Mesodermal cell (in vitro differentiated cells): ENCODE measurements around the gene CHAT.
"Not testable (repeated sequence)": the region's sequence is repeated elsewhere in the genome, so short reads cannot be mapped to it uniquely, and the experiment has no call there.

Experiments
- H3K27ac ChIP-seq: 2 replicates; pipeline ENCODE4 v1.7.0; 2013; ENCODE audit warnings: mild to moderate bottlenecking, low read depth, low read length, moderate library complexity; ENCODE audit not compliant: severe bottlenecking
- H3K36me3 ChIP-seq: 2 replicates; pipeline ENCODE4 v1.7.1; 2013; ENCODE audit warnings: mild to moderate bottlenecking, low read length, moderate library complexity; ENCODE audit not compliant: control insufficient read depth, insufficient read depth
- H3K4me1 ChIP-seq: one replicate; pipeline ENCODE4 v1.7.1; 2013; ENCODE audit warnings: mild to moderate bottlenecking, low read length; ENCODE audit not compliant: insufficient read depth, control insufficient read depth, poor library complexity, severe bottlenecking
- H3K4me3 ChIP-seq: 2 replicates; pipeline ENCODE4 v1.7.0; 2013; ENCODE audit warnings: low read length, control low read depth, mild to moderate bottlenecking; ENCODE audit not compliant: insufficient read depth, poor library complexity, severe bottlenecking; ENCODE audit errors: extremely low read depth
- H3K9me3 ChIP-seq: 2 replicates; pipeline ENCODE4 v1.7.1; 2013; ENCODE audit warnings: mild to moderate bottlenecking, low read length, moderate library complexity; ENCODE audit not compliant: control insufficient read depth
- WGBS, 2 experiments: methylation state at CpG; one replicate each; pipeline ENCODE4 v1.1.5; 2013; ENCODE audit warnings: missing lambda C conversion rate in 2 of 2; ENCODE audit not compliant: insufficient coverage in 2 of 2; 5-methylcytosine and 5-hydroxymethylcytosine counted together

CHAT gene

DNA sequence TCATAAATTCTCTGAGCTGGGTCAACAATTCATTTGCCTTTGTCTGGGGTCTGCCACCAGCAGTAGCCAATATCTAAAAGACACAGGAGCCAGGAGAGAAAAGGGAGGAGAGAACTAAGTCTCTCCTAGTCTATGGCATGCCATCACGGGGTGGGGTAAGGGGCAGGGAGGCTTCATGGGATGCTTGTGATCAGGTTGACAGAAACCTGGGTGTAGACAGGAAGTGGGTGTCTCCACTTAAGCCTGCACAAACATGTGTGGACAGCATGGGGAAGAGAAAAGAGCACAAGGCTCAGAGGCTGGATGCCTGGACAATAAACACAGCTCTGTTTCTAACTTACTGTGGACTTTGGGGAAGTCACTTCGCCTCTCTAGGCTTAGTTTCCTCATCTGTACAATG, 54.2 kb downstream of the CHAT start:
- Histone ChIP-seq H3K4me1 (no peaks in the 10 kb centered on the region), H3K4me3 (no peak overlapping the region), H3K9me3 (no peaks in the 10 kb centered on the region), H3K27ac (no peak overlapping the region), H3K36me3 (no peaks in the 10 kb centered on the region)
- 73% methylated on average over 1 of the region's 2 CpGs; no CpG with 5 or more reads in 1 of the 2 experiments for WGBS, 2 experiments

DNA sequence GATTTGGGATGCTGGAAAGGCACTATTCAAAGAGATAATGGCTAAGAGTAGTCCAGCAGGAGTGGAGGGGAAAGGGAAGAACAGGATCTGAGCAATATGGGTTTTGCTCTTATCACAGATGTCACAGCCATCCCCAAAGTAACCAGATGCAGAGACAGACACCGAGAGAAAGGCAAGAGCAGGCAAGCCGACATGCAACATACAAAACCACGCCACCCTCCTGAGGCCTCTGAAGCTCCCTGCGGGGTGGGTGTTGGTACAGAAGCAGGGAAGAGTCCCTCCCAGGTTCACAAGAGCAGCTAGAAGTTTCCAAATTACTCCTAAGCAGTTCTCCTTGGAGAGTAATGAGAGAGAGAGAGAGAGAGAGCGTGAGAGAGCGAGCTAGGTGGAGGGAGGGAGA, 54.8 kb downstream of the CHAT start:
- no peak overlapping the region for H3K4me3 ChIP-seq
- no peaks in the 10 kb centered on the region for H3K4me1 ChIP-seq
- H3K9me3 ChIP-seq: no peaks in the 10 kb centered on the region
- no peak overlapping the region for H3K27ac ChIP-seq
- WGBS, 2 experiments: 76 to 93% methylated on average over 4 to 5 of the region's 6 CpGs
- no peaks in the 10 kb centered on the region for H3K36me3 ChIP-seq

DNA sequence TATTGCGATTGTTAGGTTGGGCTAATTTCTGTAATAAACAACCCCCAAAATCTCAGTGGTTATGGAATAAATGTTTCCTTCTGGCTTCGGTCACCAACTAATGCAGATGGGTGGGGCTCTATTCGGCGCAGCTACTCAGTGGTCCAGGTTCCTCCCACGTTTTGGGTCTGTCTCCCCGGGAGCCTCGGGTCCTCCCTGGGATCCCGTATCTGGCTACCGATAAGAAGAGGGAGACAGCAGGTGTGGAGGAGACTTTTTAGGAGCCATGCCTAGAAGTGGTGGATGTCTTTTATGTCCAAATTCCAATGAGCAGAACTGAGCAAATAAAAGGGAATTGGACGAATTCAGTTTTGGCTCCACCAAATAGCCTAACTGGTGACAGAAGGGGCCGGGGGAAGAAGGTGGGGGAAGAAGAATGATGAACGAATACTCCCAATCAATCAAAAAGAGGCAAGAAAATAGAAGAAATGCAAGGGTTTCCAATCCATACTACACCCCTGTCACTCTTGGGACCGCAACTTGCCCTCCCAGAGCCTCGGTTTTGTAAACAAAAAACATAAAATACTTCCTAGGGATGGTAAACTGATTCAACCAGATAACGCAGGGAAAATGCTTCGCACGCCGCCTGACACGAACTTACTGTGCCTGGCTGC, 65.1 kb downstream of the CHAT start:
- Histone ChIP-seq H3K9me3 (no peaks in the 10 kb centered on the region), H3K27ac (no peak overlapping the region), H3K4me3 (peak overlapping the region; percentile 29), H3K4me1 (no peaks in the 10 kb centered on the region), H3K36me3 (no peaks in the 10 kb centered on the region)
- WGBS, 2 experiments: 33% methylated on average over 13 to 14 of the region's 19 CpGs

DNA sequence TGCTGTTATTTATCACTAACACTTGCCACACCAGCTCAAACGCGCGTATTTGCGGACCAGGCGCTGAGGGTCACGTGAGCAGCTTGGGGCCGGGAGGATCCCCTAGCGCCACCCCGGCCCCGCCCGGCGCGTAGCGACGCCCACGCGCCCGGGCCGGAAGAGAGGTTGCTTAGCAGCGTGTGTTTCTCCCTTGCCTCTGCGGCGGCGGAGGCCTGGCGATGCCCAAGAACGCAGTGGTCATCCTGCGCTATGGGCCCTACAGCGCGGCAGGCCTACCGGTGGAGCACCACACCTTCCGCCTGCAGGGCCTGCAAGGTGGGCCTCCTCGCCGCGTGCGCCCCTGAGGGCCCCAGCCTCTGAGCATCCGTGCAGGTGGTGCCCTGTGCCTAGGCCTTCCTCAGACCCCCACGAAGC, 65.7 kb downstream of the CHAT start, which contains the start of gene C10orf53:
Gene C10orf53 (plus strand): TSS at position 172 of the 414 bp plus-strand sequence. CDS start 47 bp downstream, at position 219.
- H3K36me3 ChIP-seq: no peaks in the 10 kb centered on the region
- 14 to 24% methylated on average over 27 to 34 of the region's 36 CpGs for WGBS, 2 experiments
- no peaks in the 10 kb centered on the region for H3K9me3 ChIP-seq
- H3K27ac ChIP-seq: no peak within 1 kb of the TSS
- H3K4me3 ChIP-seq: peak within 1 kb of the TSS; percentile 29
- no peaks in the 10 kb centered on the region for H3K4me1 ChIP-seq

DNA sequence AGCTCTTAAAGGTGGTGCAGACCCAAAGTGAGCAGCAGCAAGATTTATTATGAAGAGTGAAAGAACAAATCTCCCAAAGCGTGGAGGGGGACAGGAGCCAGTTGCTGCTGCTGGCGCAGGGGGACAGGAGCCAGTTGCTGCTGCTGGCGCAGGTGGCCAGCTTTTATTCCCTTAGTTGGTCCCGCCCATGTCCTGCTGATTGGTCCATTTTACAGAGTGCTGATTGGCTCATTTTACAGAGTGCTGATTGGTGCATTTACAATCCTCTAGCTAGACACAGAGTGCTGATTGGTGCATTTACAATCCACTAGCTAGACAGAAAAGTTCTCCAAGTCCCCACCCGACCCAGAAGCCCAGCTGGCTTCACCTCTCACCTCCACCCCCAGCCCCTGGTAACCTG, 68.6 kb downstream of the CHAT start:
- WGBS, 2 experiments: 94 to 100% methylated on average over 2 to 3 of the region's 5 CpGs
- H3K4me3 ChIP-seq, H3K36me3 ChIP-seq, H3K4me1 ChIP-seq, H3K9me3 ChIP-seq, H3K27ac ChIP-seq: not testable (repeated sequence)

DNA sequence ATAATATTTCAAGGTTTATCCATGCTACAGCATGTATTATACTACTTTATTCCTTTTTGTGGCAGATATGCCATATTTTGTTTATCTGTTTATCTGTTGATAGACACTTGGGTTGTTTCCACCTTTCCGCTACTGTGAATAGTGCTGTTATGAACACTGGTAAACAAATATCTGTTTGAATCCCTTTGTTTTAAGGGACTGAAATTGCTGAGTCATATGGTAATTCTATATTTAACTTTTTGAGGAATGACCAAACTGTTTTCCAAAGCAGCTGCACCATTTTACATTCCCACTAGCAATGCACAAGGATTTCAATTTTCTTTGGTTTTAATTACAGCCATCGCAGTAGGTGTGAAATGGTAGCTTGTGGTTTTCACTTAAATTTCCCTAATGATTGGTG, 69.0 kb downstream of the CHAT start:
- Histone ChIP-seq H3K9me3 (peaks cover 7% of the 10 kb centered on the region), H3K27ac (no peak overlapping the region), H3K4me3 (no peak overlapping the region), H3K36me3 (no peaks in the 10 kb centered on the region), H3K4me1 (no peaks in the 10 kb centered on the region)
- WGBS, 2 experiments: 80 to 100% methylated on average over 1 of the region's 2 CpGs

DNA sequence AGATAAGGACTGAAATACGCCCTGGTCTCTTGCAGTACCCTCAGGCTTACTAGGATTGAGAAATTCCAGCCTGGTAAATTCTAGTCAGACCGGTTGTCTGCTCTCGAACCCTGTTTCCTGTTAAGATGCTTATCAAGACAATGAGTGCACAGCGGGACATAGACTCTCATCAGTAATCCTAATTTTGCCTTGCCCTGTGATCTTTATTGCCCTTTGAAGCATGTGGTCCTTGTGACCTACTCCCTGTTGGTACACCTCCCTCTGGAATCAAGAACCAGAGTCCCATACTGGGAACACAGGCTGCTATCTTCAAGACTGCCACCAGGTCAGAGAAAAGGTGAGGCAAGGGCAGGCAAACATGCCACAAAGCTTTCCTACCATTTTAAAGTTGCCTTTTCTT, 72.8 kb downstream of the CHAT start:
- no peak overlapping the region for H3K27ac ChIP-seq
- H3K4me3 ChIP-seq: no peak overlapping the region
- peaks cover 7% of the 10 kb centered on the region for H3K9me3 ChIP-seq
- no peaks in the 10 kb centered on the region for H3K4me1 ChIP-seq
- WGBS, 2 experiments: 83 to 100% methylated on average over 1 to 4 of the region's 4 CpGs
- H3K36me3 ChIP-seq: no peaks in the 10 kb centered on the region

DNA sequence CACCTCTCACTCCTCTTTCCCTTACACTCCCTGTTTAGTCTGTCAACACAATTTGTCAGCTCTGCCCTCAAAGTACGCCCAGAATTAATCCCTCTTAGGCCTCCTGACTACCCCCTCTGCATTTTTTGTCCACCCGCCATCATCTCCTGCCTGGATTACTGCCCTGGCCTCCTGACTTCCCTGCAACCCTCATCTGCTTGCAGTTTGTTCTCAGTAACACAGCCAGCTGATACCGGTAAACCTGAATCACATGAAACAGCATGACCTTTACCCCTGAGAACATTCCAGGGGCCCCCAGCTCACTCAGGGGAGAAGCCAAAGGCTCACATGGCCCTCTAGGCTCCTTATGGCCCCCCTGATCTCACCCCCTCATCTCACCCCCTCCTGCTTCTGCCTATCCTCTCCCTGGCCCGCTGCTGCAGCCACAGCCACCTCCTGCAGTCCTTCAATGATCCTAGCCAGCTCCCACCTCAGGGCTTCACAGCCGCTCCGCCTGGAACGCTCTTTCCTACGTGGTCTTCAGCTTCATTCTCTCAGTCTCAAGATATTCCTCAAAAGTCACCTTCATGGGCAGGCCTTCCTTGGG, 74.5 kb downstream of the CHAT start:
- peaks cover 7% of the 10 kb centered on the region for H3K9me3 ChIP-seq
- H3K27ac ChIP-seq: no peak overlapping the region
- WGBS, 2 experiments: 39 to 50% methylated on average over 4 to 8 of the region's 8 CpGs
- H3K36me3 ChIP-seq: no peaks in the 10 kb centered on the region
- no peak overlapping the region for H3K4me3 ChIP-seq
- H3K4me1 ChIP-seq: no peaks in the 10 kb centered on the region

DNA sequence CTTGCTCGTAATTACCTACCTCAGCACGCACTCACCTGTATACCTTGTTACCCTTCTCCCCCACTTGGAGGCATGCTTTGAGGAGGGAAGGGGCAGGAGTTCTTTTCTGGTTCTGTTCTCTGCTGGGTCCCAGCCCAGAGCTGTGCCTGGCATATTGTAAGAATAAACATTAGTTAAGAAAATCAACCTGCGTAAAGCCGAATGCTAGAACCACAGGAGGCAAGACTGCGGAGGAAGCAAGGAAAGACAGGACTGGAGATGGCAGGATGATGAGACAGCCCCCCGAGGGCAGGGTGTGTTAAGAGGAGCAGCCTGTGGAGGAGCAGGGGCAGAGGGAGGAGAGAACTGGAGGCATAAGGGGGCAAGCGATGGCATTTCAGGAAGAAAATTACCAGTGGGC, 75.1 kb downstream of the CHAT start:
- Histone ChIP-seq H3K4me3 (no peak overlapping the region), H3K4me1 (no peaks in the 10 kb centered on the region), H3K27ac (no peak overlapping the region), H3K9me3 (peaks cover 7% of the 10 kb centered on the region), H3K36me3 (no peaks in the 10 kb centered on the region)
- WGBS, 2 experiments: 22 to 35% methylated on average over 3 to 6 of the region's 7 CpGs

DNA sequence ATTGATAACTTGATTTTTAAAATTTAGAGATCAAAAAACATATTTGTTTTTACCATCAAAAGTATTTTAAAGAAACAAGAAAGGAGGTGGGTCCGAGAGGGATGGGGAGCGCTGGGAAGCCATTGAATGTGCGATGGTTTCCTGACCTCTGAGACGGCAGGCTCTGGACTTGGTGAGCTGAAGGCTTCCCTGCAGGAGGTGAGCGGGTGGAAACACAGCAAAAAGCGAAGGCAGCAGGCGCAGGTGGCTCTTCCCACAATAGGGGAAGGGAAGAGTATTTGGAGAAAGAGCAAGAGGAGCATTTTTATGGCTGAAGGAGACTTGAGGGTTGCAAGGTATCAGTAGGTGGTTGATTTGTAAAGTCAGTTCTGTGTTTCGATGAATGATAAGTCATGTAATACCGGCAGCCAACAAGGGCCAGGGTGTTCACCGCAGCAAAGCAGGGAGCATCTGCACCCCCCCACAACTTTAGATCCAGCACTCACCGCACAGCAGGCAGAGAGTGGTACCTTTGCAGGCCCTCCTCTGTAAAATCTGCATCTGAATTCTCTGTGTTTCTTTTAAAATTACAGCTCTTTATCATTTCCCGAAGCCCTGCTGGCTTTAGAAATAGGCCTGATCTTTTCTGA, 76.2 kb downstream of the CHAT start:
- Histone ChIP-seq H3K4me3 (no peak overlapping the region), H3K36me3 (no peaks in the 10 kb centered on the region), H3K27ac (no peak overlapping the region), H3K9me3 (peaks cover 7% of the 10 kb centered on the region), H3K4me1 (no peaks in the 10 kb centered on the region)
- 7 to 12% methylated on average over 8 to 10 of the region's 12 CpGs for WGBS, 2 experiments
